C4-2B (cell line): ENCODE data around the gene MYH6.

ENCODE experiments used
- ZFX ChIP-seq: fragments of 450-650 bp; IDR thresholded peaks from 2 replicates; pipeline ENCODE4 v1.6.1; 2017
- TF ChIP-seq, protein P1 (sequence below): fragments of 450-650 bp; conservative IDR thresholded peaks from 2 replicates; pipeline ENCODE4 v1.5.1; 2017; ENCODE audit warnings: mild to moderate bottlenecking

DNA sequence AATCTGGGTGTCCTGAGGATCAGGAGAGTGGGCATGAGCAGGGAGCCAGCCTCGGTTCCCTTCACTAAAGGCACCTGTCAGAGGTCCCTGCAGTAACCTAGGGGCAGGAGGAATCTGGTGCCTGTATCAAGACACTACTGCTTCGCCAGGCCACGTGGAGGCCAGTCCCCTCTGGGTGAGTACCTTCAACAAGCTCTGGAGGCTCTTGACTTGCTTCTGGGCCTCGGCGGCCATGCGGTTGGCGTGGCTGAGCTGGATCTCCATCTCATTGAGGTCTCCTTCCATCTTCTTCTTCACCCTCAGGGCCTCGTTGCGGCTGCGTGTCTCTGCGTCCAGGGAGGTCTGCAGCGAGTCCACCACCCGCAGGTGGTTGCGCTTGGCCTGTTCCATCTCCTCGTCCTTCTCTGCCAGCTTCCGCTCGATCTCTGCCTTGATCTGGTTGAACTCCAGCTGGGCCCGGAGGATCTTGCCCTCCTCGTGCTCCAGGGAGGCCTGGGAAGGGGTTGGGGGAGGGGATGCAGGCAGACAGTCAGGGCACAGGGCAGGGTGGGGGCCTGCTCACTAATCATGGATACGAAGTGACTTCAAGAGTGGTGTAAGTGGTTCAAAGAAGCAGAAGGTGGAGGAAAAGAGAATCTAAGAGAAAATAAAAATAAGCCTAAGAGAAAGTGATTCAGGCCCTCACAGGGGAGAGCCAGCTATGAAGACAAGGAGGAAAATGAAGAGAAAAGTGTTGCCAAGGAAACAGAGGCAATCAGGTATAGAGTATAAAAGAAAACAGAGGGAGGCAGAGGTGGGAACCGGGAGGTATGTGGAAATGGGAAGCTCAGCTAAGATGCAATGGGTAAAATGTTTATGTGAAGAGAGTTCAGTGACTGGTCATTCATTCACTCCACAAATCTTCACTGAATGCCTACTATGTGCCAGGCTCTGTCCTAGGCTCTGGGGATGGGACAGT is 8.0 kb upstream of the MYH6 start:
- TF ChIP-seq, protein P1, sequence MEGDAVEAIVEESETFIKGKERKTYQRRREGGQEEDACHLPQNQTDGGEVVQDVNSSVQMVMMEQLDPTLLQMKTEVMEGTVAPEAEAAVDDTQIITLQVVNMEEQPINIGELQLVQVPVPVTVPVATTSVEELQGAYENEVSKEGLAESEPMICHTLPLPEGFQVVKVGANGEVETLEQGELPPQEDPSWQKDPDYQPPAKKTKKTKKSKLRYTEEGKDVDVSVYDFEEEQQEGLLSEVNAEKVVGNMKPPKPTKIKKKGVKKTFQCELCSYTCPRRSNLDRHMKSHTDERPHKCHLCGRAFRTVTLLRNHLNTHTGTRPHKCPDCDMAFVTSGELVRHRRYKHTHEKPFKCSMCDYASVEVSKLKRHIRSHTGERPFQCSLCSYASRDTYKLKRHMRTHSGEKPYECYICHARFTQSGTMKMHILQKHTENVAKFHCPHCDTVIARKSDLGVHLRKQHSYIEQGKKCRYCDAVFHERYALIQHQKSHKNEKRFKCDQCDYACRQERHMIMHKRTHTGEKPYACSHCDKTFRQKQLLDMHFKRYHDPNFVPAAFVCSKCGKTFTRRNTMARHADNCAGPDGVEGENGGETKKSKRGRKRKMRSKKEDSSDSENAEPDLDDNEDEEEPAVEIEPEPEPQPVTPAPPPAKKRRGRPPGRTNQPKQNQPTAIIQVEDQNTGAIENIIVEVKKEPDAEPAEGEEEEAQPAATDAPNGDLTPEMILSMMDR = no peak
- no peak for TF ChIP-seq ZFX
